Skeletal muscle satellite cell (primary cell): ENCODE data around the gene ZNF544.
A peak's percentile ranks its signal among the peaks of the same experiment; 100 is the strongest.

Source experiments
- H3K27me3 ChIP-seq: 2 replicates; pipeline ENCODE4 v1.7.0; 2013; ENCODE audit warnings: low read length; ENCODE audit not compliant: control insufficient read depth, insufficient read depth
- H3K36me3 ChIP-seq: 2 replicates; pipeline ENCODE4 v1.7.0; 2013; ENCODE audit warnings: mild to moderate bottlenecking, control low read depth, low read length; ENCODE audit not compliant: insufficient read depth
- H3K4me1 ChIP-seq: 2 replicates; pipeline ENCODE4 v1.7.0; 2013; ENCODE audit warnings: low read length; ENCODE audit not compliant: control insufficient read depth, insufficient read depth
- H3K4me2 ChIP-seq: 2 replicates; pipeline ENCODE4 v1.7.0; 2013; ENCODE audit warnings: mild to moderate bottlenecking, low read length
- H3K4me3 ChIP-seq: 2 replicates; pipeline ENCODE4 v1.7.0; 2013; ENCODE audit warnings: low read length
- H3K9ac ChIP-seq: 2 replicates; pipeline ENCODE4 v1.7.0; 2013; ENCODE audit warnings: mild to moderate bottlenecking, low read depth, low read length, moderate library complexity
- H3K9me3 ChIP-seq: replicated peaks from 2 replicates; pipeline ENCODE4 v1.7.0; 2013; ENCODE audit warnings: mild to moderate bottlenecking, control low read depth, low read length

The ZNF544 gene

GRCh38 chr19:58261968-58262921 is 33.5 kb downstream of the ZNF544 start:
- Histone ChIP-seq H3K4me2 (no peak overlapping the region), H3K9ac (no peak overlapping the region), H3K4me3 (peak overlapping the region; percentile 33), H3K9me3 (peaks cover 88% of the 10 kb centered on the region), H3K36me3 (peaks cover 76% of the 10 kb centered on the region), H3K27me3 (no peaks in the 10 kb centered on the region), H3K4me1 (no peaks in the 10 kb centered on the region)

DNA sequence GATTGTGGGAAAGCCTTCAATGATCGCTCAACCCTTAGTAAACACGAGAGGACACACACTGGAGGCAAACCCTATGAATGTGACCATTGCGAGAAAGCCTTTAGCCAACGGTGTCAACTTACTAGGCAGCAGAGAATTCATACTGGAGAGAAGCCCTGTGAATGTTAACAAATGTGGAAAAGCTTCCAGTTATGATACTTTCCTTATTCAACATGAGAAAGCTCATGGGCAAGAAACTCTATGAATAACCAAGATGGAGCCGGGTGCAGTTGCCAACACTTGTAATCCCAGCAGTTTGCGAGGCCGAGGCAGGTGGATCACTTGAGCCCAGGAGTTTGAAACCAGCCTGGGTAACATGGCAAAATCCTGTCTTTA is 34.2 kb downstream of the ZNF544 start:
- Histone ChIP-seq H3K36me3 (peaks cover 70% of the 10 kb centered on the region), H3K4me2 (no peak overlapping the region), H3K4me1 (no peaks in the 10 kb centered on the region), H3K9me3 (peaks cover 82% of the 10 kb centered on the region), H3K4me3 (peak overlapping the region; percentile 33), H3K27me3 (no peaks in the 10 kb centered on the region), H3K9ac (no peak overlapping the region)

DNA sequence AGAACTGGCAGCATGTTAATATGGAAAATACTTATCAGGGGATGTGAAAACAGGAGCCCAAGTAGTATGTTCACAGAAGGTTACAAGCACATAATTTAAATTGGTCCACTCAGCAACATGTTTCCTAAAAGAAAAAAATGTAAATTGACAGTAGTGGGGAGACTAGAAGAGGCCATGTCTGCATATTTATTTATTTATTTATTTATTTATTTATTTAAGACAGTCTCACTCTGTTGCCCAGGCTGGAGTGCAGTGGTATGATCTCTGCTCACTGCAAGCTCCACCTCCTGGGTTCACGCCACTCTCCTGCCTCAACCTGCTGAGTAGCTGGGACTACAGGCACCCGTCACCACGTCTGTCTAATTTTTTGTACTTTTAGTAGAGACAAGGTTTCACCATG is 36.4 kb downstream of the ZNF544 start:
- no peaks in the 10 kb centered on the region for H3K27me3 ChIP-seq
- H3K9ac ChIP-seq: no peak overlapping the region
- H3K36me3 ChIP-seq: peaks cover 53% of the 10 kb centered on the region
- no peak overlapping the region for H3K4me2 ChIP-seq
- H3K4me3 ChIP-seq: no peak overlapping the region
- H3K4me1 ChIP-seq: no peaks in the 10 kb centered on the region
- peaks cover 72% of the 10 kb centered on the region for H3K9me3 ChIP-seq

DNA sequence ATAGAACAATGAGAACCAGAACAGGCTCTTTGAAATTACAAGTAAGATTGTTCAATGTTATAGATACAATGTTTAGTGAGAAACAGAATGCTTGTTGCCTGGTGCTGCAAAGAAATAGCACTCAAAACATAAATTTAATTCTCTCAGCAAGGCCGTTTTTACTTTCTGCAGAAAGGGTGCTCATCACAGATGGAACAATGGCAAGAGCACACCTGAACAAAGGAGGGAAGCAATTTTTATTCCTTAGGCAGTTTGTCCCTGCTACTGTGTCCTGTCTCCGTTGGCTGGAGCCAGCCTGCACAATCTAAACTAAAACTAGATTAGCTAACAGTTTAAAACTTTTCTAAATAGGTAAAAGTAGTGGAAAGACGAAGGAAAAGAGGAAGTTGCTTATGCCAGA is 39.6 kb downstream of the ZNF544 start:
- H3K9me3 ChIP-seq: peaks cover 51% of the 10 kb centered on the region

GRCh38 chr19:58274771-58275201 is 46.1 kb downstream of the ZNF544 start:
- no peak overlapping the region for H3K9ac ChIP-seq
- peaks cover 19% of the 10 kb centered on the region for H3K9me3 ChIP-seq
- no peak overlapping the region for H3K4me2 ChIP-seq
- H3K36me3 ChIP-seq: peaks cover 26% of the 10 kb centered on the region
- peaks cover 1% of the 10 kb centered on the region for H3K4me1 ChIP-seq
- no peak overlapping the region for H3K4me3 ChIP-seq
- no peaks in the 10 kb centered on the region for H3K27me3 ChIP-seq

More for the DNA sequence above, 39.6 kb downstream of the ZNF544 start:
- Histone ChIP-seq H3K27me3 (no peaks in the 10 kb centered on the region), H3K4me1 (no peaks in the 10 kb centered on the region), H3K4me3 (no peak overlapping the region), H3K4me2 (no peak overlapping the region), H3K36me3 (peaks cover 29% of the 10 kb centered on the region), H3K9ac (no peak overlapping the region)

DNA sequence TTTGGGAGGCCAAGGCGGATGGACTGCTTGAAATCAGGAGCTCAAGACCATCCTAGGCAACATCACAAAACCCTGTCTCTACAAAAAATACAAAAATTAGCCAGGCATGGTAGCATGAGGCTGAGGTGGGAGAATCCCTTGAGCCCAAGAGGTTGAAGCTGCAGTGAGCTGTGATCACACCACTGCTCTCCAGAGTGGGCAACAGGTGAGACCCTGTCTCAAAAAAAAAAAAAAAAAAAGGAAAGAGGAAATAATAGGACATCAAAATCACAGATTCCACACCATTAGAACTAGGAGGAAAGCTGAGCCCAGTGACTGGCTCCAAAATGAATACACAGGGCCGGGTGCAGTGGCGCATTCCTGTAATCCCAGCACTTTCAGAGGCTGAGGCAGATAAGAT is 46.9 kb downstream of the ZNF544 start:
- no peaks in the 10 kb centered on the region for H3K27me3 ChIP-seq
- no peak overlapping the region for H3K4me3 ChIP-seq
- H3K36me3 ChIP-seq: peaks cover 27% of the 10 kb centered on the region
- no peak overlapping the region for H3K4me2 ChIP-seq
- peaks cover 6% of the 10 kb centered on the region for H3K4me1 ChIP-seq
- H3K9me3 ChIP-seq: peaks cover 15% of the 10 kb centered on the region
- H3K9ac ChIP-seq: no peak overlapping the region

DNA sequence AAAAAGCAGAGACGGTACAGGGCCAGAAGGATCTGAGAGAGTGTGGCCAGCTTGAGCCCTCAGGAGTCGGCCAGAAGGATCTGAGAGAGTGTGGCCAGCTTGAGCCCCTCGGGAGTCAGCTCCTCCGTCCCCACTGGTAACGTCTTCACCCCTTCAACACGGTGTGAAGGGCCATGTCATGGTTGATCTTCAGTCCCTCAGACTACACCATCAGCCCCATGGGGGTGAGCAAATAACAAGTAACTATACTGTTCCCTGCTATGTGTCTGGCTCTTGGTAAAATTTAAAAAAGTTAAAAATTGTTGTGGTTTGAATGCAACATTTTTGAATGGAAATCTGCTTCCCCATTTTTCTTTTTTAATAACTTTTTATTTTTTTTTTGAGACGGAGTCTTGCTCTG is 48.5 kb downstream of the ZNF544 start:
- Histone ChIP-seq H3K27me3 (no peaks in the 10 kb centered on the region), H3K4me2 (no peak overlapping the region), H3K4me3 (no peak overlapping the region), H3K4me1 (peaks cover 6% of the 10 kb centered on the region), H3K36me3 (peaks cover 27% of the 10 kb centered on the region), H3K9me3 (peaks cover 6% of the 10 kb centered on the region), H3K9ac (no peak overlapping the region)

- H3K9ac ChIP-seq: peak overlapping the region; percentile 98
- H3K27me3 ChIP-seq: no peaks in the 10 kb centered on the region
- peak overlapping the region; percentile 96 for H3K4me3 ChIP-seq
- H3K9me3 ChIP-seq: peaks cover 5% of the 10 kb centered on the region
- H3K4me1 ChIP-seq: peaks cover 6% of the 10 kb centered on the region
- peaks cover 28% of the 10 kb centered on the region for H3K36me3 ChIP-seq
- H3K4me2 ChIP-seq: peak overlapping the region; percentile 84
These were observed 49.2 kb downstream of the ZNF544 start for GRCh38 chr19:58277748-58278540.

- Histone ChIP-seq H3K4me3 (peak within 1 kb of the TSS; percentile 96), H3K27me3 (no peaks in the 10 kb centered on the region), H3K4me2 (peak within 1 kb of the TSS; percentile 96), H3K36me3 (peaks cover 31% of the 10 kb centered on the region), H3K4me1 (peaks cover 6% of the 10 kb centered on the region), H3K9ac (peak within 1 kb of the TSS; percentile 98), H3K9me3 (peaks cover 5% of the 10 kb centered on the region)
These were observed 49.9 kb downstream of the ZNF544 start, which contains the start of gene ZNF8 for GRCh38 chr19:58278541-58279041. TSS of gene ZNF8 (plus strand) at chr19:58278955. CDS start at chr19:58279082, 127 bp downstream.

DNA sequence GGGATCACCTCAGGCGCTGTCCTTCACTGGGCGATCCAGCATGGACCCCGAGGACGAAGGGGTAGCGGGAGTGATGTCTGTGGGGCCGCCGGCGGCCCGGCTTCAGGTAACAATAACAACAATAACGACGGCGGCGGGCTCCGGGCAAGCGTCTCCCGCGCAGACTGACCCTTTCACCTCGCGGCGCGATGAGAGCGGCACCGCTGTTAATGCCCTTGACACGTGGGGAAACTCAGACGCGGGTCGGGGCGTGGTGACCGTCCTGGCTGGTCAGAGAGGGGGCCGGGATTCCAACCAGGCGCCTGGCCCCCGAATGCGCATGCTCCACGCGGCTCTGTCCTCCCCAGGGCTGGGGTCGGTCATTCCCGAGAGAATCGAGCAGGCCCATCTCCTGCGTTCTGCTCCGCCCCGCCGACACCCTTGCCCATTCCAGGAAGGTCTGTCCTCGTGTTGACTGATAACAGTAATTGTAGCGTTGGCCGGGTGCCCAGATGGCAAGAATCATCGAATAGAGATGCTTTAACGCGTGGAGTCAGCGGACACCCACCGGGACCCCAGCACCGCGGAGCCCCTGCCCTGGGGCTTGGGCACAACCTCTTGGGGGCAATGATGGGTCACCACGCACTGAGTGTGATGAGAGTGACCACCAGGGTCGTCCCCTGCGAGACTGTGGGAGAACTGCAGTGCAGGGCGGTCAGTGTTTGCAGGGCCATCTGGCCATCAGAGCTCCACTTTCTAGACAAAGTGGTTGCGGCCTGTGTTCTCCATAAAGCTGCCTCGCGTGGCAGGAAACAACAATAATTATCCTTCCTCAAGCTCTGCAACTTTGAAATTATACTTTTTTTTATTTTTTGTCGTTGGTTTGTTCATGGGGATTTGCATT is 50.6 kb downstream of the ZNF544 start:
- peak overlapping the region; percentile 98 for H3K9ac ChIP-seq
- peaks cover 5% of the 10 kb centered on the region for H3K9me3 ChIP-seq
- peaks cover 6% of the 10 kb centered on the region for H3K4me1 ChIP-seq
- H3K4me3 ChIP-seq: peak overlapping the region; percentile 96
- H3K27me3 ChIP-seq: no peaks in the 10 kb centered on the region
- peak overlapping the region; percentile 96 for H3K4me2 ChIP-seq
- H3K36me3 ChIP-seq: peaks cover 31% of the 10 kb centered on the region
